WTC11 (cell line): ENCODE results near the gene STAB2. TPM values are rescaled to one million over a fixed set of nuclear protein-coding genes. Genes with fewer than 3 reads are reported as not detected.

Experiments used
- ATAC-seq: fragments of 200-7000 bp; cut with Tn5 transposase; 2 replicates; pipeline ENCODE4 v1.10.0; 2021; ENCODE audit warnings: mild to moderate bottlenecking, moderate library complexity
- CTCF ChIA-PET: fragments of 300-600 bp; sonication (Branson Sonifier 250); formaldehyde crosslinking; loops from one replicate; lab custom pipeline; 2021; ENCODE audit warnings: antibody characterized with exemption; lab: Charles Lee
- POLR2A ChIA-PET: fragments of 350-600 bp; sonication (Branson Sonifier 250); formaldehyde crosslinking; loops from one replicate; lab custom pipeline; 2021; ENCODE audit warnings: antibody characterized with exemption; lab: Charles Lee
- DNase-seq: peaks from one replicate; pipeline ENCODE4 v3.0.0; 2021; ENCODE audit warnings: low spot score
- H3K27ac Mint-ChIP-seq: 2 replicates; pipeline ENCODE4 v1.8.0; 2021; ENCODE audit warnings: mixed read lengths
- H3K27me3 Mint-ChIP-seq: 2 replicates; pipeline ENCODE4 v1.8.0; 2021; ENCODE audit warnings: low read depth, mild to moderate bottlenecking, moderate library complexity, mixed read lengths
- H3K36me3 Mint-ChIP-seq: 2 replicates; pipeline ENCODE4 v1.8.0; 2021; ENCODE audit warnings: mixed read lengths
- H3K4me1 Mint-ChIP-seq: 2 replicates; pipeline ENCODE4 v1.8.0; 2022; ENCODE audit warnings: mixed read lengths
- H3K4me3 Mint-ChIP-seq: 2 replicates; pipeline ENCODE4 v1.8.0; 2021; ENCODE audit warnings: mild to moderate bottlenecking, moderate library complexity, mixed read lengths
- H3K9me3 Mint-ChIP-seq: 2 replicates; pipeline ENCODE4 v1.8.0; 2021; ENCODE audit warnings: mixed read lengths
- CBFB ChIP-seq: sonication (generic); formaldehyde crosslinking; IDR thresholded peaks from 2 replicates; pipeline ENCODE4 v1.8.1; 2022; ENCODE audit warnings: mild to moderate bottlenecking, low read depth, missing genetic modification reagents
- CDX4 ChIP-seq: fragments of 250-450 bp; sonication (Bioruptor Pico); IDR thresholded peaks from 2 replicates; pipeline ENCODE4 v1.9.0; 2021; ENCODE audit warnings: moderate library complexity, mild to moderate bottlenecking, inconsistent platforms, borderline replicate concordance
- CTCF ChIP-seq: fragments of 200-600 bp; IDR thresholded peaks from 2 replicates; pipeline ENCODE4 v1.8.0; 2022; ENCODE audit warnings: antibody characterized with exemption
- ETV6 ChIP-seq: sonication (generic); formaldehyde crosslinking; IDR thresholded peaks from 2 replicates; pipeline ENCODE4 v1.8.1; 2022; ENCODE audit warnings: mild to moderate bottlenecking, missing genetic modification reagents
- FOXP1 ChIP-seq: sonication (generic); formaldehyde crosslinking; IDR thresholded peaks from 2 replicates; pipeline ENCODE4 v1.8.0; 2022; ENCODE audit warnings: missing genetic modification reagents, mild to moderate bottlenecking, moderate library complexity, borderline replicate concordance
- GTF2I ChIP-seq: fragments of 250-450 bp; sonication (Bioruptor Pico); conservative IDR thresholded peaks from 2 replicates; pipeline ENCODE4 v1.4.0; 2021; ENCODE audit warnings: mild to moderate bottlenecking
- KAT7 ChIP-seq: sonication (generic); formaldehyde crosslinking; IDR thresholded peaks from 2 replicates; pipeline ENCODE4 v1.8.1; 2023; ENCODE audit warnings: missing genetic modification reagents, mild to moderate bottlenecking, borderline replicate concordance
- NR1H2 ChIP-seq: sonication (generic); formaldehyde crosslinking; IDR thresholded peaks from 2 replicates; pipeline ENCODE4 v1.9.0; 2021; ENCODE audit warnings: mild to moderate bottlenecking, moderate library complexity, missing genetic modification reagents
- TEAD1 ChIP-seq: sonication (generic); formaldehyde crosslinking; IDR thresholded peaks from 2 replicates; pipeline ENCODE4 v1.8.0; 2022; ENCODE audit warnings: mild to moderate bottlenecking, missing genetic modification reagents
- USF1 ChIP-seq: sonication (generic); formaldehyde crosslinking; IDR thresholded peaks from 2 replicates; pipeline ENCODE4 v1.8.0; 2022; ENCODE audit warnings: mild to moderate bottlenecking, missing genetic modification reagents
- ZBTB21 ChIP-seq: sonication (generic); formaldehyde crosslinking; IDR thresholded peaks from 2 replicates; pipeline ENCODE4 v1.8.1; 2023; ENCODE audit warnings: mild to moderate bottlenecking, missing genetic modification reagents, borderline replicate concordance
- ZNF671 ChIP-seq: fragments of 250-450 bp; sonication (Bioruptor Pico); IDR thresholded peaks from 2 replicates; pipeline ENCODE4 v1.8.0; 2021; ENCODE audit warnings: mild to moderate bottlenecking
- total RNA-seq: library from RNA; stranded (reverse); gene quantifications from 3 replicates; pipeline ENCODE4 v1.2.3, GENCODE V29; 2021
- TF ChIP-seq, protein P1 (sequence below): sonication (generic); formaldehyde crosslinking; IDR thresholded peaks from 2 replicates; pipeline ENCODE4 v1.8.1; 2023; ENCODE audit warnings: mild to moderate bottlenecking, missing genetic modification reagents, borderline replicate concordance
- TF ChIP-seq, protein P2 (sequence below): sonication (generic); formaldehyde crosslinking; IDR thresholded peaks from 2 replicates; pipeline ENCODE4 v1.8.0; 2022; ENCODE audit warnings: missing genetic modification reagents

The STAB2 gene
- total RNA-seq, 1 experiment from 2014 or later, result 0.48 TPM

DNA sequence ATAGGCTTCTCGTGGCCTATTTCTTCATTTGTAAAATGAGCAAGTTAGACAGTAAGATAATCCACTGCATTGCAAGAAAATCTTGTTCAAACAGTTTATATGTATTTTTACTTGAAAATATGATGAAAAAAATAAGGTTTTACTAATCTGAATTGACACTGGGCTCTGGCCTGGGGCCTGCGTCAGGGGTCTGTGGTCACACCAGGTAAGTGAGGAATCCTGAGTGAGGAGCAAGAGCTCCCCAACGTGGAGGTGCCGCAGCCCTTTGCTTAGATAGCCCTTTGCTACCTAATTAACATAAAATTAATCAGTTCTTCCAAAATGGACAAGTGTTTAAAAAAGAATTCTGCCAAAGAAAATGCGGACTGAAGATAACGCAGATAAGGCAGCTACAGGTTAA is 39.1 kb upstream of the STAB2 start:
- no peak overlapping the region for H3K4me3 Mint-ChIP-seq
- peaks cover 8% of the 10 kb centered on the region for H3K9me3 Mint-ChIP-seq
- peak; percentile 24 for DNase-seq
- CTCF ChIA-PET, result interaction anchor here (0.6 to 6.3 kb wide), 10 partner anchors 10 to 669 kb away, joined by 3 to 78 read pairs (median 4); no protein-coding TSS in a partner anchor
- H3K4me1 Mint-ChIP-seq, result 0 out of 2 replicates have a peak, but pooled peaks cover 4% of the 10 kb centered on the region
- no peak overlapping the region for H3K27ac Mint-ChIP-seq
- TF ChIP-seq TEAD1 (CRISPR knock-in tag), result no peak
- TF ChIP-seq, protein P1, sequence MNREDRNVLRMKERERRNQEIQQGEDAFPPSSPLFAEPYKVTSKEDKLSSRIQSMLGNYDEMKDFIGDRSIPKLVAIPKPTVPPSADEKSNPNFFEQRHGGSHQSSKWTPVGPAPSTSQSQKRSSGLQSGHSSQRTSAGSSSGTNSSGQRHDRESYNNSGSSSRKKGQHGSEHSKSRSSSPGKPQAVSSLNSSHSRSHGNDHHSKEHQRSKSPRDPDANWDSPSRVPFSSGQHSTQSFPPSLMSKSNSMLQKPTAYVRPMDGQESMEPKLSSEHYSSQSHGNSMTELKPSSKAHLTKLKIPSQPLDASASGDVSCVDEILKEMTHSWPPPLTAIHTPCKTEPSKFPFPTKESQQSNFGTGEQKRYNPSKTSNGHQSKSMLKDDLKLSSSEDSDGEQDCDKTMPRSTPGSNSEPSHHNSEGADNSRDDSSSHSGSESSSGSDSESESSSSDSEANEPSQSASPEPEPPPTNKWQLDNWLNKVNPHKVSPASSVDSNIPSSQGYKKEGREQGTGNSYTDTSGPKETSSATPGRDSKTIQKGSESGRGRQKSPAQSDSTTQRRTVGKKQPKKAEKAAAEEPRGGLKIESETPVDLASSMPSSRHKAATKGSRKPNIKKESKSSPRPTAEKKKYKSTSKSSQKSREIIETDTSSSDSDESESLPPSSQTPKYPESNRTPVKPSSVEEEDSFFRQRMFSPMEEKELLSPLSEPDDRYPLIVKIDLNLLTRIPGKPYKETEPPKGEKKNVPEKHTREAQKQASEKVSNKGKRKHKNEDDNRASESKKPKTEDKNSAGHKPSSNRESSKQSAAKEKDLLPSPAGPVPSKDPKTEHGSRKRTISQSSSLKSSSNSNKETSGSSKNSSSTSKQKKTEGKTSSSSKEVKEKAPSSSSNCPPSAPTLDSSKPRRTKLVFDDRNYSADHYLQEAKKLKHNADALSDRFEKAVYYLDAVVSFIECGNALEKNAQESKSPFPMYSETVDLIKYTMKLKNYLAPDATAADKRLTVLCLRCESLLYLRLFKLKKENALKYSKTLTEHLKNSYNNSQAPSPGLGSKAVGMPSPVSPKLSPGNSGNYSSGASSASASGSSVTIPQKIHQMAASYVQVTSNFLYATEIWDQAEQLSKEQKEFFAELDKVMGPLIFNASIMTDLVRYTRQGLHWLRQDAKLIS, result no peak
- TF ChIP-seq KAT7, result no peak
- TF ChIP-seq GTF2I (CRISPR knock-in tag), result no peak
- no peak for TF ChIP-seq ZBTB21 (CRISPR knock-in tag)
- no peak for TF ChIP-seq ZNF671 (CRISPR knock-in tag)
- TF ChIP-seq CDX4 (CRISPR knock-in tag), result no peak
- TF ChIP-seq FOXP1 (CRISPR knock-in tag), result no peak
- TF ChIP-seq, all 79 proteins: peak for 0
- POLR2A ChIA-PET, result no interaction called here
- peaks cover 5% of the 10 kb centered on the region; the same call in 1 of the 2 replicates for H3K36me3 Mint-ChIP-seq
- H3K27me3 Mint-ChIP-seq, result no peaks in the 10 kb centered on the region
- ATAC-seq, result peak; percentile 80

DNA sequence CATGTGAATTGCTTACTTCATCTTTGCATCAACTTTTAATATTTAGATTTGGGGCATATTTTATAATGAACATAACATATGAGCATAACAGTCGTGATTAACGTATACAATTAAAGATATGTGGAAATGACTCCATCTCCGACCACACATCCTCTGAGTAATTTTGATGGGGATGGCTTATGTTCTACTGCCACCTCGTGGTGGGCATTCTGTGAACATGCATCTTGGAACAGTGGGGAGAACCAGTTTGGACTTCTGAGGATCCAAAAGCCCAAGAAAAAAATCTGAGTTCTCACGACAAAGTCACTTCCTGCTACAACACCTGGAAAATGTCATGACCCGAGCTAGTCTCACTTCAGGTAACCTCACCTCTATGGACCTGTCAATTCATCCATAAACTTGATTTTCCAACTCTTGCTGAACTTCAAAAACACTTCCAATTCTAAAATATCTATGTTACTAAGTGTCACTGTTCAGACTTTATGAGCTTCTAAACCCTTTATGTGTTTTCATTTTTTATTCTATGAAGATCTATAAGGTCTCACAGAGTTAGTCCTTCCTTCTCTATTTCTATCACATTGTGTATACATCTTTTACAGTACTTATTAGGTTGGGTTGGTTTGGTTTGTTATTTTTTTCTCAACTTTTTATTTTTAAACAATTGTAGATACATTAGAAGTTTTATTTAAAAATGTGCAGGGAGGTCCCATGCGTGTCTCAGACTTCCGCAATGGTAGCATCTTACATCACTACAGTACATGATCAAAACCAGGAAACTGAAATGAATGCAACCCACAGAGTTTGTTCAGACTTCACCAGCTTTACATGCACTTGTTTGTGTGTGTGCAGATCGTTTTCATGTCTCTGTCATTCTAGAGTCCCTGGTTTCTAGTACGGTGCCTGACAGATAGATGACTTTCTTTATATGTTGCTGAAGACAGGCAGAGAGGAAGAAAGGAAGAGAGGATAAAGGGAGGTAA is 38.2 kb upstream of the STAB2 start:
- no peak overlapping the region for H3K27ac Mint-ChIP-seq
- H3K36me3 Mint-ChIP-seq, result peaks cover 5% of the 10 kb centered on the region; the same call in 1 of the 2 replicates
- peaks cover 8% of the 10 kb centered on the region for H3K9me3 Mint-ChIP-seq
- H3K4me3 Mint-ChIP-seq, result no peak overlapping the region
- CTCF ChIA-PET, result interaction anchor here (0.6 to 6.3 kb wide), 9 partner anchors 52 to 670 kb away, joined by 3 to 78 read pairs (median 4); no protein-coding TSS in a partner anchor
- no peaks in the 10 kb centered on the region; the same call in 1 of the 2 replicates for H3K27me3 Mint-ChIP-seq
- peak; percentile 81 for ATAC-seq
- peak; percentile 75 for DNase-seq
- H3K4me1 Mint-ChIP-seq, result 0 out of 2 replicates have a peak, but pooled peaks cover 4% of the 10 kb centered on the region
- POLR2A ChIA-PET, result no interaction called here
- TF ChIP-seq CTCF (peak; percentile 85), TEAD1 (CRISPR knock-in tag) (0 out of 2 replicates have a peak, but pooled peaks have one; percentile 27), ETV6 (CRISPR knock-in tag) (no peak), NR1H2 (no peak), KAT7 (no peak), USF1 (CRISPR knock-in tag) (no peak), CBFB (CRISPR knock-in tag) (no peak), ZBTB21 (CRISPR knock-in tag) (no peak)
- TF ChIP-seq, protein P1, result no peak
- TF ChIP-seq, protein P2, sequence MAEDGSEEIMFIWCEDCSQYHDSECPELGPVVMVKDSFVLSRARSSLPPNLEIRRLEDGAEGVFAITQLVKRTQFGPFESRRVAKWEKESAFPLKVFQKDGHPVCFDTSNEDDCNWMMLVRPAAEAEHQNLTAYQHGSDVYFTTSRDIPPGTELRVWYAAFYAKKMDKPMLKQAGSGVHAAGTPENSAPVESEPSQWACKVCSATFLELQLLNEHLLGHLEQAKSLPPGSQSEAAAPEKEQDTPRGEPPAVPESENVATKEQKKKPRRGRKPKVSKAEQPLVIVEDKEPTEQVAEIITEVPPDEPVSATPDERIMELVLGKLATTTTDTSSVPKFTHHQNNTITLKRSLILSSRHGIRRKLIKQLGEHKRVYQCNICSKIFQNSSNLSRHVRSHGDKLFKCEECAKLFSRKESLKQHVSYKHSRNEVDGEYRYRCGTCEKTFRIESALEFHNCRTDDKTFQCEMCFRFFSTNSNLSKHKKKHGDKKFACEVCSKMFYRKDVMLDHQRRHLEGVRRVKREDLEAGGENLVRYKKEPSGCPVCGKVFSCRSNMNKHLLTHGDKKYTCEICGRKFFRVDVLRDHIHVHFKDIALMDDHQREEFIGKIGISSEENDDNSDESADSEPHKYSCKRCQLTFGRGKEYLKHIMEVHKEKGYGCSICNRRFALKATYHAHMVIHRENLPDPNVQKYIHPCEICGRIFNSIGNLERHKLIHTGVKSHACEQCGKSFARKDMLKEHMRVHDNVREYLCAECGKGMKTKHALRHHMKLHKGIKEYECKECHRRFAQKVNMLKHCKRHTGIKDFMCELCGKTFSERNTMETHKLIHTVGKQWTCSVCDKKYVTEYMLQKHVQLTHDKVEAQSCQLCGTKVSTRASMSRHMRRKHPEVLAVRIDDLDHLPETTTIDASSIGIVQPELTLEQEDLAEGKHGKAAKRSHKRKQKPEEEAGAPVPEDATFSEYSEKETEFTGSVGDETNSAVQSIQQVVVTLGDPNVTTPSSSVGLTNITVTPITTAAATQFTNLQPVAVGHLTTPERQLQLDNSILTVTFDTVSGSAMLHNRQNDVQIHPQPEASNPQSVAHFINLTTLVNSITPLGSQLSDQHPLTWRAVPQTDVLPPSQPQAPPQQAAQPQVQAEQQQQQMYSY (CRISPR knock-in tag), result no peak
